NCI-H345 treated with DMSO at 0.1 percent for 48 hours (cell line): ENCODE measurements around the gene C1orf21.

ENCODE experiments used
- DNase-seq: peaks from one replicate; lab custom pipeline; 2025; ENCODE audit not compliant: unreplicated experiment; lab: John Stamatoyannopoulos, UW

C1orf21 gene

GRCh38 chr1:184510110-184510509 is 123.3 kb downstream of the C1orf21 start:
- no peak for DNase-seq

- no peak for DNase-seq
These were observed 125.9 kb downstream of the C1orf21 start for GRCh38 chr1:184512724-184513123.

GRCh38 chr1:184513421-184513820 is 126.6 kb downstream of the C1orf21 start:
- DNase-seq, result no peak

- DNase-seq, result no peak
These were observed 127.1 kb downstream of the C1orf21 start for GRCh38 chr1:184513966-184514365.

GRCh38 chr1:184514447-184514846 is 127.6 kb downstream of the C1orf21 start:
- no peak for DNase-seq

GRCh38 chr1:184517130-184517529 is 130.3 kb downstream of the C1orf21 start:
- DNase-seq, result no peak

GRCh38 chr1:184518736-184519357 is 132.0 kb downstream of the C1orf21 start:
- no peak for DNase-seq

GRCh38 chr1:184520336-184520735 is 133.5 kb downstream of the C1orf21 start:
- no peak for DNase-seq

- DNase-seq, result no peak
These were observed 137.4 kb downstream of the C1orf21 start for GRCh38 chr1:184524248-184524647.

- no peak for DNase-seq
These were observed 140.6 kb downstream of the C1orf21 start for GRCh38 chr1:184527402-184527801.

GRCh38 chr1:184530226-184530625 is 143.4 kb downstream of the C1orf21 start:
- DNase-seq, result no peak

- DNase-seq, result no peak
These were observed 144.5 kb downstream of the C1orf21 start for GRCh38 chr1:184531296-184531695.

- DNase-seq, result no peak
These were observed 145.4 kb downstream of the C1orf21 start for GRCh38 chr1:184532199-184532598.

GRCh38 chr1:184533049-184533448 is 146.2 kb downstream of the C1orf21 start:
- no peak for DNase-seq

GRCh38 chr1:184533915-184534314 is 147.1 kb downstream of the C1orf21 start:
- no peak for DNase-seq

GRCh38 chr1:184534690-184535089 is 147.9 kb downstream of the C1orf21 start:
- no peak for DNase-seq

GRCh38 chr1:184535191-184535970 is 148.6 kb downstream of the C1orf21 start:
- DNase-seq, result no peak

GRCh38 chr1:184536246-184536985 is 149.6 kb downstream of the C1orf21 start:
- no peak for DNase-seq

- DNase-seq, result no peak
These were observed 152.8 kb downstream of the C1orf21 start for GRCh38 chr1:184539580-184539979.

- DNase-seq, result no peak
These were observed 154.8 kb downstream of the C1orf21 start for GRCh38 chr1:184541537-184542152.

GRCh38 chr1:184542291-184542690 is 155.5 kb downstream of the C1orf21 start:
- DNase-seq, result no peak
